Measurements from ENCODE around the gene MOB1A. TPM values are rescaled to one million over a fixed set of nuclear protein-coding genes. Genes with fewer than 3 reads are reported as not detected.

Gene MOB1A
- total and polyA plus RNA-seq, 10 of the 15 experiments (the other 5 are each of a cell fraction or from before 2014, with no cell fraction given) = 41.2 to 232 (median 172) TPM

DNA sequence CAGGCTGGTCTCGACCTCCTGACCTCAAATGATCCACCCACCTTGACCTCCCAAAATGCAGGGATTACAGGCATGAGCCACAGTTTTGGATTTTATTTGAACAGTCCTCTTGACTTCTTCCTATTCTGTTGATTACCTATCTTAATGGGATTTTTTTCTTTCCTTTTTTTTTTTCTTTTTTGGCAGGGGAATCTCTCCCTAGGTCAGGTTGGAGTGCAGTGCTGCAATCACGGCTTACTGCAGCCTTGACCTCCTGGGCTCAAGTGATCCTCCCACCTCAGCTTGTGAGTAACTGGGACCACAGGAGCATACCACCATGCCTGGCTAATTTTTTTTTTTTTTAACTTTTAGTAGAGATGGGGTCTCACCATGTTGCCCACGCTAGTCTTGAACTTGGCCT is 22.5 kb upstream of the MOB1A start:
- Histone ChIP-seq H3K79me2 (ENCODE audit: control insufficient read depth, insufficient read depth, low read length) (peaks cover 80% of the 10 kb centered on the region), H3K27me3 (replicated peaks in 1 of 2; ENCODE audit: control insufficient read depth in 2 of 2, insufficient read depth in 2 of 2, low read length in 1 of 2) (no peaks in the 10 kb centered on the region), H4K20me1 (ENCODE audit: control insufficient read depth, insufficient read depth) (peaks cover 3% of the 10 kb centered on the region; the same call in 1 of the 2 replicates), H3K4me2 (ENCODE audit: control insufficient read depth, insufficient read depth) (peak overlapping the region; percentile 73), H3K4me3 (peak overlapping the region; percentile 96), H3K9me3 (replicated peaks; ENCODE audit: control insufficient read depth, insufficient read depth, low read length) (no peaks in the 10 kb centered on the region), H3K9ac (ENCODE audit: control insufficient read depth, insufficient read depth, low read length) (peak overlapping the region; percentile 10; the same call in 1 of the 2 replicates), H3K4me1 (ENCODE audit: control insufficient read depth, insufficient read depth, low read length) (peaks cover 22% of the 10 kb centered on the region), H3K36me3 (ENCODE audit: control insufficient read depth in 2 of 2, insufficient read depth in 2 of 2, low read length in 1 of 2) (peaks cover 0 to 2% of the 10 kb centered on the region in 2 experiments; a peak in 2 of 4 replicates), H2AFZ (ENCODE audit: control insufficient read depth, low read depth, low read length) (no peak overlapping the region), H3K27ac (ENCODE audit: control insufficient read depth, insufficient read depth) (peak overlapping the region; percentile 40)
- no peak for FAIRE-seq
- 0% methylated on average over 3 of the region's 3 CpGs for WGBS (ENCODE audit: insufficient coverage, insufficient replicate concordance, low lambda C conversion rate, missing lambda C conversion rate)
- ATAC-seq = no peak
- DNase-seq (ENCODE audit: low read depth, low spot score) = no peak
- no peak for TF ChIP-seq SPI1 (IDR thresholded peaks at IDR 0.05; ENCODE audit: borderline replicate concordance, insufficient read depth, low read depth, low read length)
- TF ChIP-seq HDGF (IDR thresholded peaks at IDR 0.05) = 0 out of 2 replicates have a peak, but pooled peaks have one; percentile 43
- ChIA-PET RAD21 (ENCODE audit: unreplicated experiment) (interaction anchor here (0.8 to 4.6 kb wide), 6 partner anchors 9 to 373 kb away, joined by 3 to 39 read pairs (median 4); partner anchors contain the start of genes BOLA3, MOB1A and STAMBP), SMC1A (ENCODE audit: uncharacterized antibody, unreplicated experiment) (interaction anchor here (0.9 to 3.4 kb wide), 8 partner anchors 9 to 54 kb away, joined by 3 to 20 read pairs (median 6); partner anchors contain the start of genes BOLA3 and MOB1A), CTCF (interaction anchor here (0.7 to 7.8 kb wide), 6 partner anchors 14 to 377 kb away, joined by 3 to 90 read pairs (median 8); partner anchors contain the start of genes BOLA3 and MOB1A), POLR2A (interaction anchor here (0.6 to 6.4 kb wide), 7 partner anchors 9 to 586 kb away, joined by 3 to 83 read pairs (median 5); partner anchors contain the start of gene MOB1A)
- in situ Hi-C loops (cut with MboI) = no loop called here
- BruUV-seq (replicated peaks) = no TSS peak
- intact Hi-C loops (cut with micrococcal nuclease; ENCODE audit: unreplicated experiment) = loop anchor here (5.0 kb wide), 1 partner anchor 34 kb away; no protein-coding TSS in a partner anchor

DNA sequence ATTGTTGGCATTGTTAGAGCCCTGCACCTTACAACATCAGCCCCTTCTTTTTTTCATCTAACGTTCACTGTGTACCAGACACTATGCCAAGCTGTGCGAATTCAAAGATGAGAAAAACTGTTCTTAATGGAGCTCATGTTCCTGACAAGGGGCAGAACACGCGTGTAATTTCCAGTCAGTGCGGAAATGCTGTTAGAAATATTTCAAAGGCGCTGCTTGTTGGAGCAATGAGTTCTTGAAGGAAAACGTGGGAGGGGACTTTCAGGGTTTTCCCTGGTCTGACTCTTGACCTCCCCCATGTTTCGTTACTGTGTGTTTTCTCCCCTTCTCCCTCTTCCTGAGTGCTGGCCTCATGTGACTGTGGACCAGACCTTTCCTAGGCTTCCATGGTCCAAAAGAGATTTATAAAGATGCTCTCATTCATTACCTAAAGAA is 21.2 kb upstream of the MOB1A start:
- peaks cover 12% of the 10 kb centered on the region for H3K4me1 ChIP-seq (ENCODE audit: control insufficient read depth, insufficient read depth, low read length)
- ChIA-PET RAD21 (ENCODE audit: unreplicated experiment) (interaction anchor here (0.6 to 4.6 kb wide), 13 partner anchors 10 to 373 kb away, joined by 3 to 39 read pairs (median 6); partner anchors contain the start of genes BOLA3 and MOB1A), CTCF (interaction anchor here (1.0 to 7.8 kb wide), 15 partner anchors 8 to 375 kb away, joined by 3 to 90 read pairs (median 7); partner anchors contain the start of genes BOLA3 and MOB1A), SMC1A (ENCODE audit: uncharacterized antibody, unreplicated experiment) (interaction anchor here (0.7 to 3.7 kb wide), 23 partner anchors 9 to 402 kb away, joined by 3 to 24 read pairs (median 5); partner anchors contain the start of genes BOLA3 and MOB1A), POLR2A (interaction anchor here (0.6 to 6.4 kb wide), 12 partner anchors 8 to 135 kb away, joined by 3 to 83 read pairs (median 4); partner anchors contain the start of gene MOB1A)
- ATAC-seq (peak; percentile 1; the same call in 1 of the 3 replicates), FAIRE-seq (no peak), DNase-seq (ENCODE audit: low read depth, low spot score) (no peak)
- H2AFZ ChIP-seq (ENCODE audit: control insufficient read depth, low read depth, low read length) = no peak overlapping the region
- peaks cover 67% of the 10 kb centered on the region for H3K79me2 ChIP-seq (ENCODE audit: control insufficient read depth, insufficient read depth, low read length)
- WGBS (ENCODE audit: insufficient coverage, insufficient replicate concordance, low lambda C conversion rate, missing lambda C conversion rate) = 0% methylated on average over 8 of the region's 8 CpGs
- H3K27me3 ChIP-seq (replicated peaks in 1 of 2; ENCODE audit: control insufficient read depth in 2 of 2, insufficient read depth in 2 of 2, low read length in 1 of 2) = no peaks in the 10 kb centered on the region
- peak overlapping the region; percentile 46 for H3K4me2 ChIP-seq (ENCODE audit: control insufficient read depth, insufficient read depth)
- no peaks in the 10 kb centered on the region for H3K9me3 ChIP-seq (replicated peaks; ENCODE audit: control insufficient read depth, insufficient read depth, low read length)
- peak overlapping the region; percentile 96 for H3K4me3 ChIP-seq
- intact Hi-C loops (cut with micrococcal nuclease; ENCODE audit: unreplicated experiment) (loop anchor here (5.0 kb wide), 1 partner anchor 33 kb away; no protein-coding TSS in a partner anchor), in situ Hi-C loops (cut with MboI) (no loop called here)
- peak overlapping the region; percentile 91 for H3K9ac ChIP-seq (ENCODE audit: control insufficient read depth, insufficient read depth, low read length)
- H3K27ac ChIP-seq (ENCODE audit: control insufficient read depth, insufficient read depth) = peak overlapping the region; percentile 93
- TSS peak; percentile 58 for BruUV-seq (replicated peaks)
- H4K20me1 ChIP-seq (ENCODE audit: control insufficient read depth, insufficient read depth) = peaks cover 3% of the 10 kb centered on the region; the same call in 1 of the 2 replicates
- H3K36me3 ChIP-seq (ENCODE audit: control insufficient read depth in 2 of 2, insufficient read depth in 2 of 2, low read length in 1 of 2) = peaks cover 0 to 2% of the 10 kb centered on the region in 2 experiments; a peak in 2 of 4 replicates
- TF ChIP-seq RUNX3 (IDR thresholded peaks at IDR 0.05; ENCODE audit: low read length) (peak; percentile 46), FOXM1 (IDR thresholded peaks at IDR 0.05; ENCODE audit: low read depth, low read length) (peak; percentile 22; the same call in 1 of the 2 replicates), SIX5 (IDR thresholded peaks at IDR 0.05; ENCODE audit: low read depth, low read length, severe bottlenecking) (no peak), WRNIP1 (IDR thresholded peaks at IDR 0.05; ENCODE audit: borderline replicate concordance, low read depth, low read length) (peak; percentile 80; the same call in 1 of the 2 replicates), ZNF384 (IDR thresholded peaks at IDR 0.05; ENCODE audit: borderline replicate concordance, low read depth, low read length) (no peak; the same call in 1 of the 2 replicates), CBFB (IDR thresholded peaks at IDR 0.05; ENCODE audit: low read depth) (no peak)
- TF ChIP-seq, protein P1, sequence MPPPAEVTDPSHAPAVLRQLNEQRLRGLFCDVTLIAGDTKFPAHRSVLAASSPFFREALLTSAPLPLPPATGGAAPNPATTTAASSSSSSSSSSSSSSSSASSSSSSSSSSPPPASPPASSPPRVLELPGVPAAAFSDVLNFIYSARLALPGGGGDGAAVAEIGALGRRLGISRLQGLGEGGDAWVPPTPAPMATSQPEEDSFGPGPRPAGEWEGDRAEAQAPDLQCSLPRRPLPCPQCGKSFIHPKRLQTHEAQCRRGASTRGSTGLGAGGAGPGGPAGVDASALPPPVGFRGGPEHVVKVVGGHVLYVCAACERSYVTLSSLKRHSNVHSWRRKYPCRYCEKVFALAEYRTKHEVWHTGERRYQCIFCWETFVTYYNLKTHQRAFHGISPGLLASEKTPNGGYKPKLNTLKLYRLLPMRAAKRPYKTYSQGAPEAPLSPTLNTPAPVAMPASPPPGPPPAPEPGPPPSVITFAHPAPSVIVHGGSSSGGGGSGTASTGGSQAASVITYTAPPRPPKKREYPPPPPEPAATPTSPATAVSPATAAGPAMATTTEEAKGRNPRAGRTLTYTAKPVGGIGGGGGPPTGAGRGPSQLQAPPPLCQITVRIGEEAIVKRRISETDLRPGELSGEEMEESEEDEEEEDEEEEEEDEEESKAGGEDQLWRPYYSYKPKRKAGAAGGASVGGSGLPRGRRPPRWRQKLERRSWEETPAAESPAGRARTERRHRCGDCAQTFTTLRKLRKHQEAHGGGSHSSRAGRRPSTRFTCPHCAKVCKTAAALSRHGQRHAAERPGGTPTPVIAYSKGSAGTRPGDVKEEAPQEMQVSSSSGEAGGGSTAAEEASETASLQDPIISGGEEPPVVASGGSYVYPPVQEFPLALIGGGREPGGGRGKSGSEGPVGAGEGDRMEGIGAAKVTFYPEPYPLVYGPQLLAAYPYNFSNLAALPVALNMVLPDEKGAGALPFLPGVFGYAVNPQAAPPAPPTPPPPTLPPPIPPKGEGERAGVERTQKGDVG (CRISPR knock-in tag; IDR thresholded peaks at IDR 0.05) = no peak

Data from GM12878 (cell line).